Nephron progenitor cell (in vitro differentiated cells): Measurements from ENCODE around the gene CCL8.
"Not testable (repeated sequence)": the region's sequence is repeated elsewhere in the genome, so short reads cannot be mapped to it uniquely, and the experiment has no call there.

ENCODE experiments used
- DNase-seq: peaks from one replicate; pipeline ENCODE4 v3.0.0; 2021
- H3K27ac Mint-ChIP-seq: 2 replicates; pipeline ENCODE4 v1.8.0; 2021; ENCODE audit warnings: mild to moderate bottlenecking, moderate library complexity, mixed read lengths
- H3K27me3 Mint-ChIP-seq: 2 replicates; pipeline ENCODE4 v1.8.0; 2021; ENCODE audit warnings: mild to moderate bottlenecking, low read depth, mixed read lengths; ENCODE audit not compliant: poor library complexity
- H3K36me3 Mint-ChIP-seq: 2 replicates; pipeline ENCODE4 v1.8.0; 2021; ENCODE audit warnings: low read depth, mixed read lengths
- H3K4me1 Mint-ChIP-seq: 2 replicates; pipeline ENCODE4 v1.8.0; 2021; ENCODE audit warnings: mixed read lengths
- H3K4me3 Mint-ChIP-seq: 2 replicates; pipeline ENCODE4 v1.8.0; 2021; ENCODE audit warnings: mild to moderate bottlenecking, moderate library complexity, mixed read lengths
- H3K9me3 Mint-ChIP-seq: 2 replicates; pipeline ENCODE4 v1.8.0; 2021; ENCODE audit warnings: mild to moderate bottlenecking, moderate library complexity, mixed read lengths
- TF ChIP-seq, protein P1 (sequence below): fragments of 200-600 bp; sonication (generic); IDR thresholded peaks from 2 replicates; pipeline ENCODE4 v1.5.0; 2021; ENCODE audit warnings: antibody characterized with exemption

Gene CCL8

DNA sequence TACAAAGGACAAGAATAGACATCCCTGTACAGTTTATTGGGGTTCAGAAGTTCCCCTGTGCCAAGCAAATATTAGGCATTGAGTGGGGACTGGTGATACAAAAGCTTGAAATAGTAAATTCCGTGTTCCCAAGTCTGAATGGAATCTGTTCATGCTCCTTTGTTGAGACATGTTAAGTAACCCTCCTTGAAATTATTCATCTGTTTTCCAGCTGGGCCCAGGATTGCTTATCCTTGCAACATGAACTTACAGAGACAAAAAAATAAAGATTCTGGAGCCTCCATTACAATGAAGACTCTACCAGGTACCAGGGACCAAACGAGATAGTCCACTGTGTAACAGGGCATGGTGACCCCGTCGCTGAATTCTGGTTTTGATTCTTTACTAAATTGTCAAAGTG lies 6.1 kb upstream of the CCL8 start:
- Mint-ChIP-seq H3K9me3 (no peaks in the 10 kb centered on the region), H3K27ac (no peak overlapping the region), H3K4me3 (no peak overlapping the region), H3K4me1 (no peaks in the 10 kb centered on the region), H3K36me3 (no peaks in the 10 kb centered on the region), H3K27me3 (peaks cover 32% of the 10 kb centered on the region)
- no peak for DNase-seq
- TF ChIP-seq, protein P1, sequence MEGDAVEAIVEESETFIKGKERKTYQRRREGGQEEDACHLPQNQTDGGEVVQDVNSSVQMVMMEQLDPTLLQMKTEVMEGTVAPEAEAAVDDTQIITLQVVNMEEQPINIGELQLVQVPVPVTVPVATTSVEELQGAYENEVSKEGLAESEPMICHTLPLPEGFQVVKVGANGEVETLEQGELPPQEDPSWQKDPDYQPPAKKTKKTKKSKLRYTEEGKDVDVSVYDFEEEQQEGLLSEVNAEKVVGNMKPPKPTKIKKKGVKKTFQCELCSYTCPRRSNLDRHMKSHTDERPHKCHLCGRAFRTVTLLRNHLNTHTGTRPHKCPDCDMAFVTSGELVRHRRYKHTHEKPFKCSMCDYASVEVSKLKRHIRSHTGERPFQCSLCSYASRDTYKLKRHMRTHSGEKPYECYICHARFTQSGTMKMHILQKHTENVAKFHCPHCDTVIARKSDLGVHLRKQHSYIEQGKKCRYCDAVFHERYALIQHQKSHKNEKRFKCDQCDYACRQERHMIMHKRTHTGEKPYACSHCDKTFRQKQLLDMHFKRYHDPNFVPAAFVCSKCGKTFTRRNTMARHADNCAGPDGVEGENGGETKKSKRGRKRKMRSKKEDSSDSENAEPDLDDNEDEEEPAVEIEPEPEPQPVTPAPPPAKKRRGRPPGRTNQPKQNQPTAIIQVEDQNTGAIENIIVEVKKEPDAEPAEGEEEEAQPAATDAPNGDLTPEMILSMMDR: no peak

DNA sequence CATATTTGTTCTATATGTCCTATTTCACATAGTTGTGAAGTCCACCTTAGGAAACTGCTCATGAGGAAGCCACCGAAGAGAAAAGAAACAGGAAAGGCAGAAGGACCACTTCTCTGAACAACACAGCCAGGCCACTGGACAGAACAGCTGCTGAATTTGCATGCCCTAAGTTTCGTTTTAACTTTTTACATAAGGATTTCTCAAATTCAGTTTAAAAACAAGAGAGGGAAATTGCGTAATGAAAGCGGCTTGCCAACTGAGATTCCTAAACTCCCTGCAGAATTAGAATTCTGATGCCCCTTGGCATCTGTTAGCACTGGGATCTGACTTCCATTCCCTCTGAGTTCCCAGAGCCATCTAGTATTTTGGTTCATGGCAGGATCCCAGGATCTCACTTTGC lies 5.0 kb upstream of the CCL8 start:
- Mint-ChIP-seq H3K4me1 (no peaks in the 10 kb centered on the region), H3K9me3 (no peaks in the 10 kb centered on the region), H3K4me3 (no peak overlapping the region), H3K27me3 (peaks cover 30% of the 10 kb centered on the region), H3K27ac (no peak overlapping the region), H3K36me3 (no peaks in the 10 kb centered on the region)
- DNase-seq: no peak
- TF ChIP-seq, protein P1: no peak

DNA sequence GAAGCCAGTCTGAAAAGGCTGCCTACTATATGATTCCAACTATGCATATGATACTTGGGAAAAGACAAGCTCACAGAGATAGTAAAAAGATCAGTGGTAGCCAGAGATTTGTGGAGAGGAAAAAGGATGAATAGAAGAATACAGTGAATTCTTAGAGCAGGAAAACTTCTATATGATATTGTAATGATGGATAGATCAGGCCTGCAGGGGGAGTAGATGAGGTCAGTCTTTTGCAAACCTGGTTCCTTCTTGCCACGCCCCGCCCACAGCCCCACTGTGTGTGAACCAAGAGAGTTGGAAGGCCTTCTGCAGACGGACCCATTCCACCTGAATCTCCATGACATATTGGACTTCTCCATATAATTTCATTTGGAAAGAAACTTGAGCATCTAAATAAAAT lies 761 bp upstream of the CCL8 start:
- Mint-ChIP-seq H3K27me3 (peaks cover 15% of the 10 kb centered on the region), H3K4me3 (no peak overlapping the region), H3K27ac (no peak overlapping the region), H3K9me3 (no peaks in the 10 kb centered on the region), H3K36me3 (no peaks in the 10 kb centered on the region), H3K4me1 (no peaks in the 10 kb centered on the region)
- TF ChIP-seq, protein P1: no peak
- no peak for DNase-seq

DNA sequence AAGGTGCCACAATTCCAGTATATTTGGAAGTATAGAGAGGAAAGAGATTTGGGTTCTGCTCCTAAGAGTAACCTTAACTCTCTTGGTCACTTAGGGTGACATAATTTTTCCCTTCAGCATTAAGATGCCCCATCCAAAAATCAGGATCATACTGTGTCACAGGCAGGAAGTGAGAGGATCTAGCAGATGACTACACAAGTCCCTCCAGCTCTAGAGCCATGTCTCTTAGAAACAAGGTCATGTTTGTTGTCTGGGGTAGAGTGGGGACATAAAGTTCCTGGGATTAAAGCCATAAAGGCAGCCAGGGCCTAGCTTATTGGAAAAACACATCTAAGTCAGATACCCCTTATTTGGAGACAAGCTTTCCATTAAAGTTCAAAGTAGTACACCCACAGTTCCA lies 2.7 kb downstream of the CCL8 start:
- H3K4me3 Mint-ChIP-seq: no peak overlapping the region
- no peaks in the 10 kb centered on the region for H3K4me1 Mint-ChIP-seq
- H3K27me3 Mint-ChIP-seq: peaks cover 10% of the 10 kb centered on the region
- H3K9me3 Mint-ChIP-seq: peaks cover 19% of the 10 kb centered on the region
- no peak overlapping the region for H3K27ac Mint-ChIP-seq
- DNase-seq: no peak
- TF ChIP-seq, protein P1: no peak
- no peaks in the 10 kb centered on the region for H3K36me3 Mint-ChIP-seq

DNA sequence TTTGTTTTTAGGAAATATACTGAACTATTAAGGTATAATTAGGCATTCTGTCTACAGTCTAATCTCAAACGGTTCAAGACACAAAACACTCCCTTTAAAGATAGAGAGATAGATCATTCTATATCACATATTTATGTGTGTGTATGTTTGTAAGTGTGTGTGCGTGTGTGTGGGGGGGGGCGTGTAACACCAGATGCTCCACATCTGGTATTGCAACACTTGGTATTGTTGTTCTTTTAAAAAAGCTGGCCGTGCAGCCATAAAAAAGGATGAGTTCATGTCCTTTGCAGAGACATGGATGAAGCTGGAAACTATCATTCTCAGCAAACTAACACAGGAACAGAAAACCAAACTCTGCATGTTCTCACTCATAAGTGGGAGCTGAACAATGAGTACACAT lies 8.3 kb downstream of the CCL8 start:
- not testable (repeated sequence) for H3K27ac Mint-ChIP-seq, H3K4me1 Mint-ChIP-seq, DNase-seq, H3K4me3 Mint-ChIP-seq, H3K36me3 Mint-ChIP-seq
- peaks cover 10% of the 10 kb centered on the region for H3K27me3 Mint-ChIP-seq
- peaks cover 19% of the 10 kb centered on the region for H3K9me3 Mint-ChIP-seq

DNA sequence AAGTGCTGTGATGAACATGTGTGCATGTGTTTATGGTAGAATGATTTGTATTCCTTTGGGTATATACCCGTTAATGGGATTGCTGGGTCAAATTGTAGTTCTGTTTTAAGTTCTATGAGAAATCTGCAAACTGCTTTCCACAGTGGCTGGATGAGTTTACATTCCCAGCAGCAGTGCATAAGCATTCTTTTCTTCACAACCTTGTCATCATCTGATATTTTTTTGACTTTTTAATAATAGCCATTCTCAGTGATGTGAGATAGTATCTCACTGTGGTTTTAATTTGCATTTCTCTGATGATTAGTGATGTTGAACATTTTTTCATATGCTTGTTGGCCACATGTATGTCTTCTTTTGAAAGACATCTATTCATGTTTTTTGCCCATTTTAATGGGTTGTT lies 18.5 kb downstream of the CCL8 start:
- Mint-ChIP-seq H3K36me3 (no peaks in the 10 kb centered on the region), H3K9me3 (peaks cover 20% of the 10 kb centered on the region), H3K4me3 (no peak overlapping the region), H3K4me1 (no peaks in the 10 kb centered on the region), H3K27me3 (peaks cover 4% of the 10 kb centered on the region), H3K27ac (no peak overlapping the region)
- DNase-seq: no peak
- TF ChIP-seq, protein P1: no peak
